H9 (cell line): ENCODE data around the gene ATN1. TPM values are rescaled to one million over a fixed set of nuclear protein-coding genes. Genes with fewer than 3 reads are reported as not detected.

ENCODE experiments used
- DNase-seq: peaks from one replicate; pipeline ENCODE4 v3.0.0-alpha.2; 2017
- H2AFZ ChIP-seq: one replicate; pipeline ENCODE4 v1.6.1; 2013; ENCODE audit warnings: mild to moderate bottlenecking, low read length, control low read depth, moderate library complexity
- H2AK5ac ChIP-seq: 2 replicates; pipeline ENCODE4 v1.6.1; 2013; ENCODE audit warnings: low read length, control low read depth, mixed read lengths; ENCODE audit not compliant: insufficient read length
- H2BK120ac ChIP-seq: one replicate; pipeline ENCODE4 v1.6.1; 2013; ENCODE audit warnings: low read depth, mild to moderate bottlenecking, low read length, control low read depth, inconsistent platforms; ENCODE audit not compliant: poor library complexity, severe bottlenecking
- H2BK12ac ChIP-seq: 2 replicates; pipeline ENCODE4 v1.6.1; 2013; ENCODE audit warnings: low read length, control low read depth, mixed read lengths, low read depth; ENCODE audit not compliant: insufficient read length
- H2BK15ac ChIP-seq: 2 replicates; pipeline ENCODE4 v1.6.1; 2013; ENCODE audit warnings: low read depth, low read length, control low read depth
- H2BK20ac ChIP-seq: one replicate; pipeline ENCODE4 v1.6.1; 2013; ENCODE audit warnings: low read depth, mild to moderate bottlenecking, low read length, control low read depth, inconsistent platforms; ENCODE audit not compliant: poor library complexity, severe bottlenecking
- H2BK5ac ChIP-seq: 2 replicates; pipeline ENCODE4 v1.6.1; 2013; ENCODE audit warnings: low read length, control low read depth, mixed read lengths; ENCODE audit not compliant: insufficient read length
- H3K14ac ChIP-seq: 2 replicates; pipeline ENCODE4 v1.6.1; 2013; ENCODE audit warnings: low read length, control low read depth; ENCODE audit not compliant: insufficient read depth
- H3K18ac ChIP-seq: 2 replicates; pipeline ENCODE4 v1.6.1; 2013; ENCODE audit warnings: low read depth, mild to moderate bottlenecking, mixed read lengths, low read length, control low read depth; ENCODE audit not compliant: insufficient read length
- H3K23ac ChIP-seq: 2 replicates; pipeline ENCODE4 v1.6.1; 2013; ENCODE audit warnings: low read length, control low read depth, mixed read lengths, low read depth; ENCODE audit not compliant: insufficient read length
- H3K23me2 ChIP-seq: 2 replicates; pipeline ENCODE4 v1.6.1; 2013; ENCODE audit warnings: low read depth, mild to moderate bottlenecking, mixed read lengths, low read length, control low read depth; ENCODE audit not compliant: insufficient read length, poor library complexity, severe bottlenecking
- H3K27ac ChIP-seq: 2 replicates; pipeline ENCODE4 v1.5.1; 2013; ENCODE audit warnings: low read length, control low read depth, mixed read lengths, low read depth; ENCODE audit not compliant: insufficient read length
- H3K27me3 ChIP-seq: 2 replicates; pipeline ENCODE4 v1.6.1; 2013; ENCODE audit warnings: low read length, control low read depth, inconsistent platforms; ENCODE audit not compliant: insufficient read depth
- H3K4ac ChIP-seq: 2 replicates; pipeline ENCODE4 v1.6.1; 2013; ENCODE audit warnings: low read depth, mild to moderate bottlenecking, control low read depth, inconsistent platforms, low read length, moderate library complexity
- H3K4me1 ChIP-seq: 2 replicates; pipeline ENCODE4 v1.6.1; 2013; ENCODE audit warnings: low read length, control low read depth, inconsistent platforms; ENCODE audit not compliant: insufficient read depth
- H3K4me2 ChIP-seq: 2 replicates; pipeline ENCODE4 v1.6.1; 2013; ENCODE audit warnings: low read length, control low read depth, mixed read lengths; ENCODE audit not compliant: insufficient read length, insufficient read depth
- H3K56ac ChIP-seq: 2 replicates; pipeline ENCODE4 v1.6.1; 2013; ENCODE audit warnings: low read depth, mild to moderate bottlenecking, mixed read lengths, low read length, control low read depth; ENCODE audit not compliant: insufficient read length
- H3K79me1 ChIP-seq: 2 replicates; pipeline ENCODE4 v1.6.1; 2013; ENCODE audit warnings: low read depth, mild to moderate bottlenecking, moderate library complexity, low read length, control low read depth, inconsistent platforms; ENCODE audit not compliant: insufficient read depth, poor library complexity, severe bottlenecking
- H3K79me2 ChIP-seq: 2 replicates; pipeline ENCODE4 v1.6.1; 2013; ENCODE audit warnings: low read length, control low read depth, inconsistent platforms; ENCODE audit not compliant: insufficient read depth
- H3K9ac ChIP-seq: 2 replicates; pipeline ENCODE4 v1.6.1; 2013; ENCODE audit warnings: low read length, control low read depth, mixed read lengths; ENCODE audit not compliant: insufficient read length; ENCODE audit errors: extremely low read depth
- H3K9me3 ChIP-seq: one replicate; pipeline ENCODE4 v1.6.1; 2013; ENCODE audit warnings: low read depth, low read length, inconsistent platforms; ENCODE audit not compliant: control insufficient read depth
- H3T11ph ChIP-seq: one replicate; pipeline ENCODE4 v1.6.1; 2013; ENCODE audit warnings: mild to moderate bottlenecking, low read length, control low read depth, inconsistent platforms
- H4K20me1 ChIP-seq: one replicate; pipeline ENCODE4 v1.6.1; 2013; ENCODE audit not compliant: control insufficient read depth, insufficient read length, insufficient read depth
- H4K5ac ChIP-seq: 2 replicates; pipeline ENCODE4 v1.6.1; 2013; ENCODE audit warnings: low read depth, mild to moderate bottlenecking, mixed read lengths, low read length, control low read depth; ENCODE audit not compliant: insufficient read length
- H4K8ac ChIP-seq: replicated peaks from 2 replicates; pipeline ENCODE4 v1.6.1; 2013; ENCODE audit warnings: low read length, control low read depth, mixed read lengths, low read depth; ENCODE audit not compliant: insufficient read length
- H4K91ac ChIP-seq: 2 replicates; pipeline ENCODE4 v1.6.1; 2013; ENCODE audit warnings: low read depth, mild to moderate bottlenecking, moderate library complexity, mixed read lengths, low read length, control low read depth; ENCODE audit not compliant: insufficient read length
- H3K27ac Mint-ChIP-seq, 3 experiments: 2 replicates in 2 of 3; 3 replicates in 1 of 3; pipeline ENCODE4 v1.8.0; 2020 to 2021; ENCODE audit warnings: mixed read lengths in 3 of 3, mild to moderate bottlenecking in 1 of 3, moderate library complexity in 1 of 3
- H3K27me3 Mint-ChIP-seq: 2 replicates; pipeline ENCODE4 v1.8.0; 2021; ENCODE audit warnings: low read depth, mild to moderate bottlenecking, moderate library complexity, mixed read lengths
- H3K36me3 Mint-ChIP-seq, 3 experiments: 2 replicates in 2 of 3; 3 replicates in 1 of 3; pipeline ENCODE4 v1.8.0; 2020 to 2021; ENCODE audit warnings: low read depth in 3 of 3, mixed read lengths in 3 of 3; ENCODE audit not compliant: insufficient read depth in 1 of 3
- H3K4me1 Mint-ChIP-seq, 2 experiments: 2 replicates each; pipeline ENCODE4 v1.8.0; 2020; ENCODE audit warnings: mixed read lengths in 2 of 2
- H3K4me3 Mint-ChIP-seq, 2 experiments: 2 replicates in 1 of 2; 3 replicates in 1 of 2; pipeline ENCODE4 v1.8.0; 2020 to 2021; ENCODE audit warnings: mild to moderate bottlenecking in 2 of 2, mixed read lengths in 2 of 2, moderate library complexity in 1 of 2
- H3K9me3 Mint-ChIP-seq, 2 experiments: 2 replicates in 1 of 2; 3 replicates in 1 of 2; pipeline ENCODE4 v1.8.0; 2020; ENCODE audit warnings: mild to moderate bottlenecking in 2 of 2, mixed read lengths in 2 of 2, moderate library complexity in 1 of 2
- CTCF ChIP-seq: fragments of 200-600 bp; sonication (generic); conservative IDR thresholded peaks from 3 replicates; pipeline ENCODE4 v1.8.0; 2021; ENCODE audit warnings: antibody characterized with exemption, mild to moderate bottlenecking
- WGBS: extraction: QIAGEN DNeasy Blood & Tissue Kit; methylation state at CpG from one replicate; pipeline ENCODE4 v1.1.7; 2013; ENCODE audit warnings: missing lambda C conversion rate, low lambda C conversion rate, mixed read lengths; ENCODE audit not compliant: insufficient read length; ENCODE audit errors: extremely low coverage; 5-methylcytosine and 5-hydroxymethylcytosine counted together
- total RNA-seq: library from RNA; stranded (reverse); gene quantifications from 2 replicates; pipeline ENCODE4 v1.2.1, GENCODE V29; 2021

Gene ATN1
- total RNA-seq, 1 experiment from 2014 or later: 103 TPM

- Mint-ChIP-seq H3K4me3 (peak overlapping the region in 1 of 2 experiments; percentile 18; a peak in 1 of 5 replicates), H3K36me3 (peaks cover under 1 to 5% (median 3%) of the 10 kb centered on the region in 3 experiments; a peak in 3 of 7 replicates), H3K27ac (no peak overlapping the region; a peak in 1 of 7 replicates), H3K27me3 (no peaks in the 10 kb centered on the region; the same call in 1 of the 2 replicates), H3K4me1 (peaks cover 29 to 41% of the 10 kb centered on the region in 2 experiments), H3K9me3 (no peaks in the 10 kb centered on the region)
- H3K18ac ChIP-seq: no peak overlapping the region
- no peak overlapping the region for H3K4me2 ChIP-seq
- H2BK120ac ChIP-seq: no peak overlapping the region
- no peak overlapping the region for H2AK5ac ChIP-seq
- no peak overlapping the region for H3K9ac ChIP-seq
- DNase-seq: no peak
- H2BK5ac ChIP-seq: no peak overlapping the region
- no peak overlapping the region for H3K56ac ChIP-seq
- no peak overlapping the region for H3T11ph ChIP-seq
- no peak overlapping the region for H2BK15ac ChIP-seq
- no peaks in the 10 kb centered on the region for H3K9me3 ChIP-seq
- no peak overlapping the region for H2BK20ac ChIP-seq
- peaks cover 2% of the 10 kb centered on the region for H4K20me1 ChIP-seq
- no peaks in the 10 kb centered on the region for H3K79me2 ChIP-seq
- no peaks in the 10 kb centered on the region for H3K27me3 ChIP-seq
- H3K27ac ChIP-seq: no peak overlapping the region
- no peak overlapping the region for H3K23ac ChIP-seq
- peaks cover 2% of the 10 kb centered on the region; the same call in 1 of the 2 replicates for H3K4me1 ChIP-seq
- H3K23me2 ChIP-seq: peaks cover 7% of the 10 kb centered on the region
- no peak overlapping the region for H2AFZ ChIP-seq
- H2BK12ac ChIP-seq: no peak overlapping the region
- H4K5ac ChIP-seq: no peak overlapping the region
- peak; percentile 31; the same call in 2 of the 3 replicates for TF ChIP-seq CTCF
- H3K79me1 ChIP-seq: no peaks in the 10 kb centered on the region
- H4K8ac ChIP-seq: no peak overlapping the region
- no CpG with 5 or more reads among the region's 1 CpG for WGBS
- no peak overlapping the region for H4K91ac ChIP-seq
- no peak overlapping the region for H3K14ac ChIP-seq
- H3K4ac ChIP-seq: no peak overlapping the region
These were observed 22.6 kb downstream of the ATN1 start for GRCh38 chr12:6950401-6950801.
